ENCODE measurements around the gene GPATCH8.
"Not testable (repeated sequence)": the region's sequence is repeated elsewhere in the genome, so short reads cannot be mapped to it uniquely, and the experiment has no call there.

The GPATCH8 gene

DNA sequence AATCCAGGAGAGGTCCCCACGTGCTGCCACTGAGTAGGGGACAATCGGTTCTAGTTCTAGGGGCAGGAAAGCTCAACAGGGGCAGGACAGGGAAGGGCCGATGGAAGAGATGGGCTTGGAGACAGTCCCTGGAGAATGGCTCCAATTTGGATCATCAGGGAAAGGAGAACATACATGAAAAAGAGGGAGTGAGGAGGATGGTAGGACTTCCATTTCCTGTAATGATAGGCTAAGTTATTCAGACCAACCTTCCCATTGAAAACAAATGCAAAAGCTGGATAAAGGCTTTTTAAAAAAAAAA lies 20.4 kb upstream of the GPATCH8 start:
- DNase-seq, result no peak

DNA sequence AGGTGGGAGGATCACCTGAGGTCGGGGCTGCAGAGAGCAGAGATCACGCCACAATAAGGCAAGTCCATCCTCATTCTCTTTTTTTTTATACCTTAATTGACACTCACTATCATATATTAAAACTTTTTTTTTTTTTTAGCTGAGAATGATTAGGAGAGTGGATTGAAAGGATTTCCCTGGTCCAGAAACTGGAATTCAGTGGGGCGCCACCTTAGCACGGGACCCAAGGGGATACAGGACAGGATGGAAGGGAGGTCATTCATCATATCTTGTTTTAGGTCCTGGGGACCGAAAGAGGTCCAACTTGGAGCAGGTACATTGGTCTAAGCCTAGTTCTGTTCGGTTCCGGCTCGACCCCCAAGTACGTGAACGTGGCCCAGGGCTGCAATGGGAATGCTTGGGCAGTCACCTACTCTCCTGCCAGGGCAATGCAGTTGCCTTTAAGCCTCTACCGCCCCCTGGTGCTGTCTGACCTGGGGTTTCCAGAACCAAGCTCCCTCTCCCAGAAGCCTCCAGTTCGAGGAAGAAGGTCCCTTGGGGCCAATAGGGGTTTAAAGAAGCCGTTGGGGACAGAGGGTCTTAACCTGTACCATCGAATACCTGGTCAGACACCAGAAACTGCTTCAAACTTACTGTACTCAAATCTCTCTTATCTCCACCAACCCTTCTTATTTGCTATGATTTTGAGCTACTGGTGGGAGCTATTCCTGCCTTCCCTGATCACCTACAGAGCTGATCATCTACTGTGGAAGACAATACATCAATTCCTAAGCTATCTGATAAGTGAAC lies 19.9 kb upstream of the GPATCH8 start:
- peak; percentile 23 for DNase-seq

DNA sequence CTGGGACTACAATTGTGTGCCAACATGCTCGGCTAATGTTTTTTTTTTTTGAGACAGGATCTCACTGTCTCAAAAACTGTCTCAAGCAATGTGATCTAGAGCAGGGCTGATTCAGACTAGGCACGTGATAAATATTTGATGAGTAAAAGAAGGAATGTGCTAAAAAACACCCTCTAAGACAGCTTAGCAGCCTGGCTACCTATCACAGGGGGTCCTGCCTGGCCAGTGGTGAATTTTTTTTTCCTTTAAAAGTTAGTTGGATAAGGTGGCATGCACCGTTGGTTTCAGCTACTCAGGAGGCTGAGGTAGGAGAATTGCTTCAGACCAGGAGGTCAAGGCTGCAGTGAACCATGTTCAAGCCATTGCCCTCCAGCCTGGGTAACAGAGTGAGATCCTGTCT lies 14.8 kb upstream of the GPATCH8 start:
- no peak for DNase-seq

DNA sequence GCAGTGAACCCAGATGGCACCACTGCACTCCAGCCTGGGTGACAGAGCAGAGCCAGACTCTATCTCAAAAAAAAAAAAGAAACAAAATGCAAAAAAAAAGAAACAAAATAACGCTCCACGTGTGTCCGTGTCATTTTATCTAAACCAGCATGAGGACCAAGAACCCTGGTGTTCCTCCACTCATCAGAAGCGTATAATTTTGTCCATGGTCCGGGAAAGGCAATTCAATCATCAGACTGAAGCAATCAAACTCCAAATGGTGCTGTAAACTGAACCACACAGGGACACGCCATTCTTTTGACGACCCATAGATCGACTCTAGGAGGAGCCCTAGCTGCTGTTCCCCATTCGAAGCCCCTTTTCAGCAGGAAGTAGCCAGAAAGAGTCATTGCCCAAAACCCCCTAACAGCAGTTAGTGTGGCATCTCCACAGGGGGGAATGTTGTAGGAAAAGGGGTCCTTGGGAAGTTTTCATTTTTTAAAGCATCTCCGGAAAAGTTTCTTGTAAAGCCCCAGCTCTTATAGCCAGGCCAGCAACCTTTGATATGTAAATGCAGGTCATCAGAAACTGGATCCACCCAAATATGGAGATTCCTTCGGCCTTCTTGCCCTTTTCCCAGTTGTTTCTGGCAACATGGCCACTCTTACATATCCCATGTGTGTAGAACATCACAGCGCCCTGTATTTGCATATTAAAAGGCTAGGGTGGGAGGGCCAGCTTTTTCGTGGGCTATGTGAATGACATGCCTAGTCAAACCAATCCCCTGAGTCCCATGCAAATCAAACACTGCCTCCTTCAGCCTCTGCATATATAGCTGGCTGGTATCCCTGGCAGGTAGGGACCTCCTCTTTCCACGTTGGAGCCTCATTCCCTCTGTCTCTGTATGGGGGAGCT lies 8.3 kb upstream of the GPATCH8 start:
- peak; percentile 34 for DNase-seq

DNA sequence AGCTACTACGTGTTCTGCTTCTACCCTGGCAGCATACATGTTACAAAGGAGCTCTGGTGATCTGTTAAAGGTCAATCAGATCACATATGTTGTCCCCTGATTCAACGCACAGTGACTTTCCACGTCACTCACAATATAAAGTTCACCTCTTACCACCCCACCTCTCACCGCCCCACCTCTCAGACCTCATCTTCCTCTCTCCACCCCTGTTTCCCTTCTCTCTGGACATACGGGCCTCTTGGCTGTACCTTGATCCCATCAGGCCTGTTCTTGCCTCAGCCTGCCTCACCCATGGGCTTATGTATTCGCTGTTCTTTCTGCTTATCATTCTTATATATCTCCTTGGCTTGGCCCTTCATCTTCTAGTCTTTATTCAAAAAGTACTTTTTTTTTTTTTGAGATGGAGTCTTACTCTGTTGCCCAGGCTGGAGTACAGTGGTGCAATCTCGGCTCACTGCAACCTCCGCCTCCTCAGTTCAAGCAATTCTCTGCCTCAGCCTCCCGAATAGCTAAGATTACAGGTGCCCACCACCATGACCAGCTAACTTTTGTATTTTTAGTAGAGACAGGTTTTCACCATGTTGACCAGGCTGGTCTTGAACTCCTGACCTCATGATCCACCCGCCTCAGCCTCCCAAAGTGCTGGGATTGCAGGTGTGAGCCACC lies 3.9 kb upstream of the GPATCH8 start:
- not testable (repeated sequence) for DNase-seq

DNA sequence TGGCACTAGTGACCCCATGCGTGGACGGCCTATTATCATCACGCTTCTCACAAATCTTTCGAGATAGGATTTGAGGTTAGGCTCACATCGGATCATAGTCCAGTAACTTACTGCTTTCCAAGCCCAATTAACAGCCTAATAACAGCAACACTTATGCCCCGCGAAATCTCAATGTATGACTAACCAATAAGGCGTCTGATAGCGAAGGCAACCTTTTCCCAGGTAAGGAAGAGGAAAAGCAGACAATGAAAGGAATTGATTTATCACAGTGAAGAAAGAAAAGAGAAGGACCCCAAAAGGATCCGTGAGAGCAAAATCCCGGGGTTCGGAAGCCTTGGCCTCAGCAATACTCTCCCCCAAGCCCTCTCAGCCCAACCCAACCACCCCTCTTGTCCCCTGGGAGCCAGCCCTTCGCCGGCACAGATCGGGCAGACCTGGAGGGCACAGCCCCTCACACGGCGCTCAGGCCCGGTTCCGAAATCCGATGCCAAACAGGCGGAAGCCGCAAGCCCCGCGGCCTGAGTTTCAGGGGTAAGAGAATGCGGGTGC lies 534 bp downstream of the GPATCH8 start:
- no peak for DNase-seq

DNA sequence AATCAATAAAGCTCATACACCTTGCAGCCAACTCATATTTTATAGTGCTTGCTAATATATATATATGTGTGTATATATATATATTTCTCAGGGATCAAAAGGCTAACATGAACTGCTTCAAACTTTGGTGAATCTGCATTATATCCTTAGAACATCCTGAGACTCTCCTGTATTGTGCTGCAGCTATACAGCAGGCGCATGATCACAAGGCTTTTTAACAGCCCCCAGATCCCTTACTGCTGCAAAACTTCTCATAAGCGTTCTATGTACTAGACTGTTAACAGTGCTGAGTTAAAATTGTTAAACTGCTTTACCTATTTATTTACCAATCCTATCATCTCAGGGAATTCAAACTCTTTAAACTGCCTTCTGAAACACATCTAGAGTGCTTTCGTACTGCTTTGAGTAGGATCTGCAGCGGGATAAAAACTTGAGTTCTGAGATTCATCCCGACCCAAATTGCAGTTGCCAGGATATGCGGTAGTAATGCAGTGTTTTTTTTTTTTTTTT lies 1.3 kb downstream of the GPATCH8 start:
- DNase-seq, result no peak

DNA sequence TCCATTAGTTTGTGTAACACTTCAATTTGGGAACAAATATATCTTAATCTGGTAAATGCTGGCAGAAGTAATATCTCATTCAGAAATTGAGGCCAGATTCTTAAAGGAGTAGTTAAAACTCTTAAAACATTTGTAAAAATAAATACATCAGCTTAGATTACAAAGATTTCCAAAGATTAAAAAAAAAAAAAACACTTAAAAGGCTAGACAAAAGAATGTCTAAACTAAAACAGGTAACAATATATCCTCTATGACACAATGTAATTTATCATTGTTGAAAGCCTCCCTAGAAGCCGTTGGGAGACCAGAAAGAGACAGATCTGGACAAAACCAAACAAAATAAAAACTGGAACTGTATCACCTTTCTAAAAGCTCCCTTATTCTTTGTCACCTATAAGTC lies 3.5 kb downstream of the GPATCH8 start:
- DNase-seq, result no peak

DNA sequence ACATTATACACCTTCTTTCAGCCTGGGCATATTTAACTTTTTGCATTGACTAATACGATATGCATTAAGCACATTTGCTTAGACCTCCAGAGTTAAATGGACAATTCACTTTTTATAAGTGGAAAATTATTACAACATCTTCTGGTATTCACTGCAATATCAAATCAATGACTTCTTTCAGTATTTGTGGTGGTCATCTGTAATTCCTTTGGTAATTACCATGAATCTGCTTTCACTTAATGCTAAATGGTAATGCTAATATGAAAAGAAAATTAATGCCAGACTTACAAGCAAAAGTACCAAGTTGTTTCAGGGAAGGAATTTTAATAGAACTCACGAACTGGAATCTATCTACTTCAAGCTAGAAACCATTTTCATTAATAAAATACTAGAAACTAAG lies 6.4 kb downstream of the GPATCH8 start:
- DNase-seq, result no peak

DNA sequence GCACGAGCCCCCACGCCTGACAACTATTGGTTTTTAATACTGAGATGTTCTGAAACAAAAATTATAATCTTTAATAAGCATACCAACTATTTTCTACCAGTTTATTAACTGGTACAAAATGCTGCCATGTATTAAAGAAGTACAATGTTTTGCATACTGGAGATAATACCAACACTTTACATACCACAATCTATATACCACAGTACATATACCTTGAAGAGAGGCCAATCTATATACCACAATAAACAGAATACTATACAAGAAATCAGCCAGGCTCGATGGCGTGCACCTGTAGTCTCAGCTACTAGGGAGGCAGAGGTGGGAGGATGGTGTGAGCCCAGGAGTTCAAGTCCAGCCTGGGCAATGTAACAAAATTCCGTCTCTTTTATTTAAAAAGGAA lies 9.9 kb downstream of the GPATCH8 start:
- DNase-seq, result no peak

DNA sequence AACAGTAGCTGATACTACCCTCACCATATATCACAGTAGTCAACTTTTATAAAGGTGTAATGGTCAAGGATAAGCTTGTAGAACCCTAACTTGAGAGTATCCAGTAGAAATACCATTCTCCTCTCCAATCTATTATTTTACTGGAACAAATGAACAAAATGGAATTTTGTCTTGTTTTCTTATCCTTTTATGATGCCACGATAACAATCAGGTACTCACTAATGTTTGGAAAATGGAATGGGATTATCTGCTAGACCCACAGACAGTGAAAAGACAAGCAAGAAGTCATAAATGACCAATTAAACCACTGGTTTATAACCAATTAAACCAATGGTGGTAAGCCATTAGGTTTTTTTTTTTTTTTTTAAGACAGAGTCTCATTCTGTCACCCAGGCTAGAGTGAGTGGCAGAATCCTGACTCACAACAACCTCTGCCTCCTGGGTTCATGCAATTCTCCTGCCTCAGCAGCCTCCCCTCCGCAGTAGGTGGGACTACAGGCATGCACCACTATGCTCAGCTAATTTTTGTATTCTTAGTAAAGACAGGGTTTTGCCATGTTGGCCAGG lies 10.4 kb downstream of the GPATCH8 start:
- no peak for DNase-seq

DNA sequence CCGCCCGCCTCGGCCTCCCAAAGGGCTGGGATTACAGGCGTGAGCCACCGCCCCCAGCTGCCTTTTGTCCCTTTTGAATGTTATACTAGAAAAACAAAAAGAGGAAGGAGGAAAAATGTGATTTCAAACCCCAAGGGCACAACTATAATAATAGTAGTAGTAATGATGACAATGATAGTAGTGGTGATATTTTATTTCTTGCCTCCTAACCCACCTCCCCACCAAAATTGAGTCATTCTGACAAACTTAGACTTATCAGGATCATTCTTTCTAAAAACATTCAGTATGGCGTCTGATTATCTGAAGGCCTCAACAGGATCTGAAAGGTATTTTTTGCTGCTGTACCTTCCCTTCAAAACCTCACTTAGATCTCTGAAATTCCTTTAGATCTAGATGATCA lies 13.6 kb downstream of the GPATCH8 start:
- no peak for DNase-seq

DNA sequence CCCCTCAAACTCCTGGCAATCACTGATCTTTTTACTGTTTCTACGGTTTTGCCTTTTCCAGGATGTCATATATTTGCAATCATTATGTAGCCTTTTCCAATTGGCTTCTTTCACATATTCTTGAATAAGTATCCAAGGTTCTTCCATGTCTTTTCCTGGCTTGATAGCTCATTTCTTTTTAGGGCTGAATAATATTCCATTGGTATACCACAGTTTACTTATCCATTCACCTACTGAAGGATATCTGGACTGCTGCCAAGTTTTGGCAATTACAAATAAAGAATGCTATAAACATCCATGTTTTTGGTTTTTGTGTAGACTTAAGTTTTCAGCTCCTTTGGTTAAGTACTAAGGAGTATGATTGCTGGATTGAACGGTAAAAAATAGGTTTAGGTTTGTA lies 16.0 kb downstream of the GPATCH8 start:
- no peak for DNase-seq

DNA sequence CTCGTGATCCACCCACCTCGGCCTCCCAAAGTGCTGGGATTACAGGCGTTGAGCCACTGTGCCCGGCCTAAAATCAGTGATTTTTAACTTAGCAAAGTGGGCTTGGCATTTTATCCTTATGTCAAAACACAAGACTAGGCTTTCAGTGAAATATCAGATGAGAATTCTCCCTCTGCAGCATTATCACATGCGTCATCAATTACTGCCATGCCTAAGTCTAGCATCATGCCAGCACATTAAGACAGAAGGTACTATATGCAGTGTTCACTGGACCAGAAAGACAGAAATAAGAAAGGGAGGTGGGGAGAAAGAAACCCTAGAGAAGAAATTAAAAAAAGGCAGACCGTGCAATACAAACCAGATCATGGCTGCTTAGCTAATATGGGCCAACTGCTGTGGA lies 29.8 kb downstream of the GPATCH8 start:
- no peak for DNase-seq

DNA sequence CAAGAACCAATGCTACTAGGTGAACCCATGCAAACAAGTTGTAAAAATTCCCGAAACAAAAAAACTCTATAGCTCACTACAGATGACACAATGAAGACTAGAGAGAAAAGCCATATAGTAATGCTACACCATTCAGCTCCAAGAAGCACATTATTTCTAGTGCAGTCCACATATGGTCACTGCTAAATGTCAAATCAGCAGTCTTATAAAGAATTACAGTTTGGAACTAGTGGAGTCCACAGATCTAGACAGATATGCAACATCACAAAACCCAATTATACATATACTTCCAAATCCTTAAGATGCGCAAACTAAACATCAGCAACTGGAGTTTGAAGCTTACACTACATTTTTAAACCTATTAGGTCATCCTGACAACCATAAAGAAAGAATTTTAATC lies 33.5 kb downstream of the GPATCH8 start:
- no peak for DNase-seq

DNA sequence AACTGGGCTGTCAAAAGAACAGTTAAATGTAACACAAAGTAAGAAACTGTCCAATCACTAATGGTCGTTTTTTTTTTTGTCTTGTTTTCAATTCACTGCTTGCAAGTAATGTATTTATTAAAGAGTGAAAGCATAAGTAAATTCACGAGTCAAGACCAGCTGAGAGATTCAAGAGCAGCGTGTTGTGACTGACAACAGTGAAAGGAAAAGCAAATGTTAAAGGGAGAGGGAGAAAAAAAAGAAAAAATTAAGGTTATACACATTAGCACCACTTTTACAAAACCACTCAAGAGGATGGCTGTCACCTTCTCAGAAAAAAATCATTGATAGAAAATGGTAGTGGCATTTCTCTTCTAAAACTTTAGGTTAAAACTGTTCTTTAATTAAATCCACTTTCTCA lies 36.1 kb downstream of the GPATCH8 start:
- DNase-seq, result no peak

DNA sequence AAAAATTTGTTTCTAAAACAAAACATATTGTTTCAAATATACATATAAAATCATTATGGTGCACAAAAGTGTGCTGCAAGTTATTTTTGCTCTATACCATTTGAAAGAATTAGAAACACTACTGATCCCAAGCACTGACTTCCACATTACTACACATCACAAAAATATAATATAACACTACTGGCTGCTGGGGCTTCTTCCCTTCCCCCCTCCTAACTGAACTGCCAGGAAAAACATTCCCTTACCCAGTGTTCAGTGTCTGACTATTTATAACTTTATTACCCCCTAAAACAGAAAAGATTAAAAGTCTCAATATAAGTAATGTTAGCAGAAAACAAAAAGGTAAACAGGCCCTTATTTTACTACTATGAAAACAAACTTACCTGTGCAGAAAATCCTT lies 36.9 kb downstream of the GPATCH8 start:
- no peak for DNase-seq

DNA sequence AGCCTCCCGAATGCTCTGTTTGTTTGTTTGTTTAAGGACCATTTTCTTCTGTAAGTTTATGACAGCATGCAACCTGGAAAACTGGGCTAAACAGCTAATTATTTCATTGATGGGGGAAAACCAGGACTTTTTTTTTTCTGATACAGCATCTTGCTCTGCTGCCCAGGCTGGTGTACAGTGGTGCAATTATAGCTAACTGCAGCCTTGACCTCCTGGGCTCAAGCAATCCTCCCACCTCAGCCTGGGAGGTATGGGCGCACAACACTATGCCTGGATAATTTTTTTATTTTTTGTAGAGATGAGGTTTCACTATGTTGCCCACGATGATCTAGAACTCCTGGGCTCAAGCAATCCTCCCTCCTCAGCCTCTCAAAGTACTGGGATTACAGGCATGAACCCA lies 37.3 kb downstream of the GPATCH8 start:
- DNase-seq, result no peak

DNA sequence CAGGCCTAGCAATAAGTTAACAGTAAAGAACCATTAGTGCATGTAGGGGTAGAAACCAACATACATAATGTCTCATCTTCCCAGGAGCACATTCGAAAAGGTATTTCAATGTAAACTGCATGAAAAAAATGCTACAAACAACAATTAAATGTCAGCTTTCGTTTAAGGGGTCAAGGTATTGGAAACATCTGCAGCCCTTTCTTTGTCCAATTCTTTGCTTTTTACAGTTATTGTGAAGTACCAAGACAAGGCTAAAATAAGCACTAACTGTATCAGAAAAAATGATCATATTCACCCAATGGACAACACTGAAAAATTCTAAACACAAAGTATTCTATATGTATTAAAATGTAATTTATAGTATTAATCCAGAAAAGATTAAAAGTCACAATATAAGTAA lies 37.9 kb downstream of the GPATCH8 start:
- DNase-seq, result no peak

DNA sequence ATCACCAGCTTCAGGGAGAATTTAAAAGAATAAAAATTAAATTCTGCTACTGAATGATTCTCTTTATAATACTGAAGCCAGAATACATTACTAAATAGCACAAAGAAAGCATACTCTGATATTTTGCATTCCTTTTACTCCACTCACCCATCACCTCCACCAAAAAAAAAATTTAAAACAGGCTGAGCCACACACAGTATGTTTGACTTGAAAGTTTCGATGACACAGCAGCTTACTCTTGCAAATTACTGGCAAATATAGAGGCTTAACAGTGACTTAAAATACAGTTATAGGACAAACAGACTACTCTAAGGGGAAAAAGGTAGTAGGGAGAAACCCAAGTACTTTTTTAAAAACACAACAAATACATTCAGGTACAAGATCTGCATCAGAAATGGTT lies 39.2 kb downstream of the GPATCH8 start:
- DNase-seq, result no peak

DNA sequence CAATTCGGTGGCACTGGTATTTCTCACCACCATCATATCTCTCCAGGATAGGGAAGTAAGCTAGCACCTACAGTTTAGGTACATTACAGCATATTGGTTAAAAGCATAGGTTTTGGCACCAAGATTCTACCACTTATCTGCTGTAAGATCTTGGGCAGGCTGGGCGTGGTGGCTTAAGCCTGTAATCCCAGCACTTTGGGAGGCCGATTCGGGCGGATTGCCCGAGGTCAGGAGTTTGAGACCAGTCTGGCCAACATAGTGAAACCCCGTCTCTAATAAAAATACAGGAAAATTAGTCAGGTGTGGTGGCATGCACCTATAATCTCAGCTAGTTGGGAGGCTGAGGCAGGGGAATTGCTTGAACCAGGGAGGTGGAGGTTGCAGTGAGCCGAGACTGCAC lies 51.4 kb downstream of the GPATCH8 start:
- DNase-seq, result no peak

DNA sequence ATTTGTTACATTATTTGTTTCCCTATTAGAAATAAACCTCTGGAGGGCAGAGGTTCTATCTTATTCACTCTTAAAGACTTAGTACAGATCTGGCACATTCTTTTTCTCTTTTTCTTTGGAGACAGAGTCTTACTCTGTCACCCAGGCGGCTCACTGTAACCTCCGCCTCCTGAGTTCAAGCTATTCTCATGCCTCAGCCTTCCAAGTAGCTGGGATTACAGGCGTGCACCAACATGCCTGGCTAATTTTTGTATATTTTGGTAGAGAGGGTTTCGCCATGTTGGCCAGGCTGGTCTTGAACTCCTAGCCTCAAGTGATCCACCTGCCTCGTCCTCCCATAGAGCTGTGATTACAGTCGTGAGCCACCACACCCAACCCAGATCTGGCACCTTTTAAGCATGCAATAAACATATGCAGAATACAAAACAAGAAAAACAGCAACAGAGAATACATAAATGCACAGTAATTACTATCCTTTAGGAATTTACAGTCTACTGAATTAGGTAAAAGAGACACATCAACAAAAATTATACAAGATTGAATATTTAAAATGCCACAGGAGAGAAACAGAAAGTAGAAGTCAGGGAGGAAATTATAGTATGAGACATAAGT lies 52.1 kb downstream of the GPATCH8 start:
- DNase-seq, result no peak

DNA sequence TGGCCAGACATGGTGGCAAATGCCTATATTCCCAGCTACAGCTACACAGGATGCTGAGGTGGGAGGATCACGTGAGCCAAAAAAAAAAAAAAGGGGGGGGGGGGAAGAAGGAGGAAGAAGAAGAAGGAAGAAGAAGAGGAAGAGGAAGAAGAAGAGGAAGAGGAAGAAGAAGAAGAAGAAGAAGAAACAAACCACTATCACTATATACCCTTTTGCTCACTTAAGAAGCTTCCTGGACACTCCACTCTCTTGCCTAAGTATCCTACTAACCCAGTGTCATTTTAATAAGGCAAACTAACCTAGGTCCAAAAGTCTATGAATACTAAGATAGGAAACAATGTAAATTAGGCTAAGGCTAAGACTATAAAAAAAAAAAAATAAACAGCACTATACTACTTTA lies 54.8 kb downstream of the GPATCH8 start:
- no peak for DNase-seq
